WTC11 (cell line): Measurements from ENCODE around the gene IL27RA. TPM values are rescaled to one million over a fixed set of nuclear protein-coding genes. Genes with fewer than 3 reads are reported as not detected.
A peak's percentile ranks its signal among the peaks of the same experiment; 100 is the strongest.

Experiments
- ATF2 ChIP-seq: sonication (generic); formaldehyde crosslinking; IDR thresholded peaks from 2 replicates; pipeline ENCODE4 v1.8.1; 2022; ENCODE audit warnings: low read depth, missing genetic modification reagents, borderline replicate concordance
- CBFB ChIP-seq: sonication (generic); formaldehyde crosslinking; IDR thresholded peaks from 2 replicates; pipeline ENCODE4 v1.8.1; 2022; ENCODE audit warnings: mild to moderate bottlenecking, low read depth, missing genetic modification reagents
- E2F1 ChIP-seq: sonication (generic); formaldehyde crosslinking; IDR thresholded peaks from 2 replicates; pipeline ENCODE4 v1.8.0; 2022; ENCODE audit warnings: mild to moderate bottlenecking, missing genetic modification reagents
- FOXP1 ChIP-seq: sonication (generic); formaldehyde crosslinking; IDR thresholded peaks from 2 replicates; pipeline ENCODE4 v1.8.0; 2022; ENCODE audit warnings: missing genetic modification reagents, mild to moderate bottlenecking, moderate library complexity, borderline replicate concordance
- FOXP4 ChIP-seq: sonication (generic); formaldehyde crosslinking; IDR thresholded peaks from 2 replicates; pipeline ENCODE4 v1.8.0; 2022; ENCODE audit warnings: mild to moderate bottlenecking, missing genetic modification reagents
- JAZF1 ChIP-seq: fragments of 250-450 bp; sonication (Bioruptor Pico); IDR thresholded peaks from 2 replicates; pipeline ENCODE4 v1.9.0; 2021; ENCODE audit warnings: moderate library complexity, mild to moderate bottlenecking, inconsistent platforms
- KAT7 ChIP-seq: sonication (generic); formaldehyde crosslinking; IDR thresholded peaks from 2 replicates; pipeline ENCODE4 v1.8.1; 2023; ENCODE audit warnings: missing genetic modification reagents, mild to moderate bottlenecking, borderline replicate concordance
- NFATC4 ChIP-seq: fragments of 250-450 bp; sonication (Bioruptor Pico); IDR thresholded peaks from 2 replicates; pipeline ENCODE4 v1.9.0; 2021; ENCODE audit warnings: mild to moderate bottlenecking
- NFE2L1 ChIP-seq: sonication (generic); formaldehyde crosslinking; IDR thresholded peaks from 2 replicates; pipeline ENCODE4 v1.8.1; 2023; ENCODE audit warnings: missing genetic modification reagents
- NFYB ChIP-seq: sonication (generic); formaldehyde crosslinking; conservative IDR thresholded peaks from 2 replicates; pipeline ENCODE4 v1.8.0; 2022; ENCODE audit warnings: low read depth, missing genetic modification reagents
- TEAD4 ChIP-seq: sonication (generic); formaldehyde crosslinking; IDR thresholded peaks from 2 replicates; pipeline ENCODE4 v1.8.0; 2022; ENCODE audit warnings: mild to moderate bottlenecking, missing genetic modification reagents
- ZNF416 ChIP-seq: fragments of 250-450 bp; sonication (Bioruptor Pico); IDR thresholded peaks from 2 replicates; pipeline ENCODE4 v1.9.0; 2021; ENCODE audit warnings: mild to moderate bottlenecking, inconsistent platforms
- total RNA-seq: library from RNA; stranded (reverse); gene quantifications from 3 replicates; pipeline ENCODE4 v1.2.3, GENCODE V29; 2021
- TF ChIP-seq, protein P1 (sequence below): sonication (generic); formaldehyde crosslinking; IDR thresholded peaks from 2 replicates; pipeline ENCODE4 v1.8.1; 2023; ENCODE audit warnings: mild to moderate bottlenecking, missing genetic modification reagents, borderline replicate concordance
- TF ChIP-seq, protein P2 (sequence below): sonication (generic); formaldehyde crosslinking; conservative IDR thresholded peaks from 2 replicates; pipeline ENCODE4 v1.8.1; 2023; ENCODE audit warnings: mild to moderate bottlenecking, low read depth, missing genetic modification reagents, moderate library complexity
- TF ChIP-seq, protein P3 (sequence below): sonication (generic); formaldehyde crosslinking; IDR thresholded peaks from 2 replicates; pipeline ENCODE4 v1.8.1; 2023; ENCODE audit warnings: mild to moderate bottlenecking, missing genetic modification reagents, moderate library complexity
- TF ChIP-seq, protein P4 (sequence below): sonication (generic); formaldehyde crosslinking; IDR thresholded peaks from 2 replicates; pipeline ENCODE4 v1.8.1; 2022; ENCODE audit warnings: mild to moderate bottlenecking, missing genetic modification reagents, moderate library complexity, borderline replicate concordance
- TF ChIP-seq, protein P5 (sequence below): sonication (generic); formaldehyde crosslinking; IDR thresholded peaks from 2 replicates; pipeline ENCODE4 v1.8.0; 2022; ENCODE audit warnings: mild to moderate bottlenecking, missing genetic modification reagents
- TF ChIP-seq, protein P6 (sequence below): sonication (generic); formaldehyde crosslinking; IDR thresholded peaks from 2 replicates; pipeline ENCODE4 v1.8.0; 2022; ENCODE audit warnings: mild to moderate bottlenecking, missing genetic modification reagents
- TF ChIP-seq, protein P7 (sequence below): sonication (generic); formaldehyde crosslinking; IDR thresholded peaks from 2 replicates; pipeline ENCODE4 v1.8.0; 2023; ENCODE audit warnings: mild to moderate bottlenecking, missing genetic modification reagents

IL27RA gene
- total RNA-seq, 1 experiment from 2014 or later, result 12.2 TPM

GRCh38 chr19:14006766-14007562 lies 24.6 kb upstream of the IL27RA start (continued):
- TF ChIP-seq, protein P1, sequence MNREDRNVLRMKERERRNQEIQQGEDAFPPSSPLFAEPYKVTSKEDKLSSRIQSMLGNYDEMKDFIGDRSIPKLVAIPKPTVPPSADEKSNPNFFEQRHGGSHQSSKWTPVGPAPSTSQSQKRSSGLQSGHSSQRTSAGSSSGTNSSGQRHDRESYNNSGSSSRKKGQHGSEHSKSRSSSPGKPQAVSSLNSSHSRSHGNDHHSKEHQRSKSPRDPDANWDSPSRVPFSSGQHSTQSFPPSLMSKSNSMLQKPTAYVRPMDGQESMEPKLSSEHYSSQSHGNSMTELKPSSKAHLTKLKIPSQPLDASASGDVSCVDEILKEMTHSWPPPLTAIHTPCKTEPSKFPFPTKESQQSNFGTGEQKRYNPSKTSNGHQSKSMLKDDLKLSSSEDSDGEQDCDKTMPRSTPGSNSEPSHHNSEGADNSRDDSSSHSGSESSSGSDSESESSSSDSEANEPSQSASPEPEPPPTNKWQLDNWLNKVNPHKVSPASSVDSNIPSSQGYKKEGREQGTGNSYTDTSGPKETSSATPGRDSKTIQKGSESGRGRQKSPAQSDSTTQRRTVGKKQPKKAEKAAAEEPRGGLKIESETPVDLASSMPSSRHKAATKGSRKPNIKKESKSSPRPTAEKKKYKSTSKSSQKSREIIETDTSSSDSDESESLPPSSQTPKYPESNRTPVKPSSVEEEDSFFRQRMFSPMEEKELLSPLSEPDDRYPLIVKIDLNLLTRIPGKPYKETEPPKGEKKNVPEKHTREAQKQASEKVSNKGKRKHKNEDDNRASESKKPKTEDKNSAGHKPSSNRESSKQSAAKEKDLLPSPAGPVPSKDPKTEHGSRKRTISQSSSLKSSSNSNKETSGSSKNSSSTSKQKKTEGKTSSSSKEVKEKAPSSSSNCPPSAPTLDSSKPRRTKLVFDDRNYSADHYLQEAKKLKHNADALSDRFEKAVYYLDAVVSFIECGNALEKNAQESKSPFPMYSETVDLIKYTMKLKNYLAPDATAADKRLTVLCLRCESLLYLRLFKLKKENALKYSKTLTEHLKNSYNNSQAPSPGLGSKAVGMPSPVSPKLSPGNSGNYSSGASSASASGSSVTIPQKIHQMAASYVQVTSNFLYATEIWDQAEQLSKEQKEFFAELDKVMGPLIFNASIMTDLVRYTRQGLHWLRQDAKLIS, result no peak
- TF ChIP-seq, protein P2, sequence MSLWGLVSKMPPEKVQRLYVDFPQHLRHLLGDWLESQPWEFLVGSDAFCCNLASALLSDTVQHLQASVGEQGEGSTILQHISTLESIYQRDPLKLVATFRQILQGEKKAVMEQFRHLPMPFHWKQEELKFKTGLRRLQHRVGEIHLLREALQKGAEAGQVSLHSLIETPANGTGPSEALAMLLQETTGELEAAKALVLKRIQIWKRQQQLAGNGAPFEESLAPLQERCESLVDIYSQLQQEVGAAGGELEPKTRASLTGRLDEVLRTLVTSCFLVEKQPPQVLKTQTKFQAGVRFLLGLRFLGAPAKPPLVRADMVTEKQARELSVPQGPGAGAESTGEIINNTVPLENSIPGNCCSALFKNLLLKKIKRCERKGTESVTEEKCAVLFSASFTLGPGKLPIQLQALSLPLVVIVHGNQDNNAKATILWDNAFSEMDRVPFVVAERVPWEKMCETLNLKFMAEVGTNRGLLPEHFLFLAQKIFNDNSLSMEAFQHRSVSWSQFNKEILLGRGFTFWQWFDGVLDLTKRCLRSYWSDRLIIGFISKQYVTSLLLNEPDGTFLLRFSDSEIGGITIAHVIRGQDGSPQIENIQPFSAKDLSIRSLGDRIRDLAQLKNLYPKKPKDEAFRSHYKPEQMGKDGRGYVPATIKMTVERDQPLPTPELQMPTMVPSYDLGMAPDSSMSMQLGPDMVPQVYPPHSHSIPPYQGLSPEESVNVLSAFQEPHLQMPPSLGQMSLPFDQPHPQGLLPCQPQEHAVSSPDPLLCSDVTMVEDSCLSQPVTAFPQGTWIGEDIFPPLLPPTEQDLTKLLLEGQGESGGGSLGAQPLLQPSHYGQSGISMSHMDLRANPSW (CRISPR knock-in tag), result no peak
- TF ChIP-seq, protein P3, sequence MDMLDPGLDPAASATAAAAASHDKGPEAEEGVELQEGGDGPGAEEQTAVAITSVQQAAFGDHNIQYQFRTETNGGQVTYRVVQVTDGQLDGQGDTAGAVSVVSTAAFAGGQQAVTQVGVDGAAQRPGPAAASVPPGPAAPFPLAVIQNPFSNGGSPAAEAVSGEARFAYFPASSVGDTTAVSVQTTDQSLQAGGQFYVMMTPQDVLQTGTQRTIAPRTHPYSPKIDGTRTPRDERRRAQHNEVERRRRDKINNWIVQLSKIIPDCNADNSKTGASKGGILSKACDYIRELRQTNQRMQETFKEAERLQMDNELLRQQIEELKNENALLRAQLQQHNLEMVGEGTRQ (CRISPR knock-in tag), result peak; percentile 28
- no peak for TF ChIP-seq E2F1 (CRISPR knock-in tag)
- no peak for TF ChIP-seq NFATC4
- no peak for TF ChIP-seq CBFB (CRISPR knock-in tag)
- TF ChIP-seq FOXP1 (CRISPR knock-in tag), result peak; percentile 83; the same call in 1 of the 2 replicates
- TF ChIP-seq, protein P4, sequence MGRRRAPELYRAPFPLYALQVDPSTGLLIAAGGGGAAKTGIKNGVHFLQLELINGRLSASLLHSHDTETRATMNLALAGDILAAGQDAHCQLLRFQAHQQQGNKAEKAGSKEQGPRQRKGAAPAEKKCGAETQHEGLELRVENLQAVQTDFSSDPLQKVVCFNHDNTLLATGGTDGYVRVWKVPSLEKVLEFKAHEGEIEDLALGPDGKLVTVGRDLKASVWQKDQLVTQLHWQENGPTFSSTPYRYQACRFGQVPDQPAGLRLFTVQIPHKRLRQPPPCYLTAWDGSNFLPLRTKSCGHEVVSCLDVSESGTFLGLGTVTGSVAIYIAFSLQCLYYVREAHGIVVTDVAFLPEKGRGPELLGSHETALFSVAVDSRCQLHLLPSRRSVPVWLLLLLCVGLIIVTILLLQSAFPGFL (CRISPR knock-in tag), result no peak
- TF ChIP-seq NFYB (CRISPR knock-in tag), result no peak
- TF ChIP-seq NFE2L1 (CRISPR knock-in tag), result no peak
- no peak for TF ChIP-seq JAZF1 (CRISPR knock-in tag)
- TF ChIP-seq TEAD4 (CRISPR knock-in tag), result no peak
- TF ChIP-seq ZNF416 (CRISPR knock-in tag), result 0 out of 2 replicates have a peak, but pooled peaks have one; percentile 2
- TF ChIP-seq, protein P5, sequence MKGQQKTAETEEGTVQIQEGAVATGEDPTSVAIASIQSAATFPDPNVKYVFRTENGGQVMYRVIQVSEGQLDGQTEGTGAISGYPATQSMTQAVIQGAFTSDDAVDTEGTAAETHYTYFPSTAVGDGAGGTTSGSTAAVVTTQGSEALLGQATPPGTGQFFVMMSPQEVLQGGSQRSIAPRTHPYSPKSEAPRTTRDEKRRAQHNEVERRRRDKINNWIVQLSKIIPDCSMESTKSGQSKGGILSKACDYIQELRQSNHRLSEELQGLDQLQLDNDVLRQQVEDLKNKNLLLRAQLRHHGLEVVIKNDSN (CRISPR knock-in tag), result 0 out of 2 replicates have a peak, but pooled peaks have one; percentile 6
- peak; percentile 80; the same call in 1 of the 2 replicates for TF ChIP-seq ATF2 (CRISPR knock-in tag)
- TF ChIP-seq, protein P6, sequence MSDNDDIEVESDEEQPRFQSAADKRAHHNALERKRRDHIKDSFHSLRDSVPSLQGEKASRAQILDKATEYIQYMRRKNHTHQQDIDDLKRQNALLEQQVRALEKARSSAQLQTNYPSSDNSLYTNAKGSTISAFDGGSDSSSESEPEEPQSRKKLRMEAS (CRISPR knock-in tag), result peak; percentile 63; the same call in 1 of the 2 replicates
- TF ChIP-seq, protein P7, sequence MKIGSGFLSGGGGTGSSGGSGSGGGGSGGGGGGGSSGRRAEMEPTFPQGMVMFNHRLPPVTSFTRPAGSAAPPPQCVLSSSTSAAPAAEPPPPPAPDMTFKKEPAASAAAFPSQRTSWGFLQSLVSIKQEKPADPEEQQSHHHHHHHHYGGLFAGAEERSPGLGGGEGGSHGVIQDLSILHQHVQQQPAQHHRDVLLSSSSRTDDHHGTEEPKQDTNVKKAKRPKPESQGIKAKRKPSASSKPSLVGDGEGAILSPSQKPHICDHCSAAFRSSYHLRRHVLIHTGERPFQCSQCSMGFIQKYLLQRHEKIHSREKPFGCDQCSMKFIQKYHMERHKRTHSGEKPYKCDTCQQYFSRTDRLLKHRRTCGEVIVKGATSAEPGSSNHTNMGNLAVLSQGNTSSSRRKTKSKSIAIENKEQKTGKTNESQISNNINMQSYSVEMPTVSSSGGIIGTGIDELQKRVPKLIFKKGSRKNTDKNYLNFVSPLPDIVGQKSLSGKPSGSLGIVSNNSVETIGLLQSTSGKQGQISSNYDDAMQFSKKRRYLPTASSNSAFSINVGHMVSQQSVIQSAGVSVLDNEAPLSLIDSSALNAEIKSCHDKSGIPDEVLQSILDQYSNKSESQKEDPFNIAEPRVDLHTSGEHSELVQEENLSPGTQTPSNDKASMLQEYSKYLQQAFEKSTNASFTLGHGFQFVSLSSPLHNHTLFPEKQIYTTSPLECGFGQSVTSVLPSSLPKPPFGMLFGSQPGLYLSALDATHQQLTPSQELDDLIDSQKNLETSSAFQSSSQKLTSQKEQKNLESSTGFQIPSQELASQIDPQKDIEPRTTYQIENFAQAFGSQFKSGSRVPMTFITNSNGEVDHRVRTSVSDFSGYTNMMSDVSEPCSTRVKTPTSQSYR (CRISPR knock-in tag), result peak; percentile 47; the same call in 1 of the 2 replicates
- TF ChIP-seq FOXP4 (CRISPR knock-in tag), result peak; percentile 69; the same call in 1 of the 2 replicates
- TF ChIP-seq KAT7 (CRISPR knock-in tag), result no peak
